ENCODE measurements around the gene TTLL11.

DNA sequence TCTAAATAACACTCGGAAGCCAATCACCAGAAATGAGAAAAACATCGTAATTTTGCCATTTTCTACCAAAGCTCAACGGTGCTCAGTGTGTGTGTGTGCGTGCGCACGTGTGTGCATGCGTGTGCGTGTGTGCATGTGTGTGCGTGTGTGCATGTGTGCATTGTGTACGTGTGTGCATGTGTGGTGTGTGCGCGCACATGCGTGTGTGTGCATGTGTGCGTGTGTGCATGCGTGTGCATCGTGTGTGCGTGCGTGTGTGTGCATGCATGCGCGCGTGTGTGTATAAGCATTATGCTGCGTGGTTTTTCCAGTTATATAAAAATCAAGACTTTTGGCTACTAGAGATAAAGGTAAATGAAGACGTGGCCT lies 276.7 kb downstream of the TTLL11 start:
- TF ChIP-seq POLR2A (IDR thresholded peaks at IDR 0.05) (no peak), CTCF (IDR thresholded peaks at IDR 0.05) (no peak)

Data from Peyer's patch (tissue), 4 donors.